HG02588 (cell line): Measurements from ENCODE around the gene RGS17.

Source experiments
- ATAC-seq: cut with Tn5 transposase; IDR thresholded peaks from one replicate; pipeline ENCODE4 v1.9.1; 2021; ENCODE audit warnings: mild to moderate bottlenecking, moderate library complexity; ENCODE audit not compliant: unreplicated experiment

Gene RGS17

DNA sequence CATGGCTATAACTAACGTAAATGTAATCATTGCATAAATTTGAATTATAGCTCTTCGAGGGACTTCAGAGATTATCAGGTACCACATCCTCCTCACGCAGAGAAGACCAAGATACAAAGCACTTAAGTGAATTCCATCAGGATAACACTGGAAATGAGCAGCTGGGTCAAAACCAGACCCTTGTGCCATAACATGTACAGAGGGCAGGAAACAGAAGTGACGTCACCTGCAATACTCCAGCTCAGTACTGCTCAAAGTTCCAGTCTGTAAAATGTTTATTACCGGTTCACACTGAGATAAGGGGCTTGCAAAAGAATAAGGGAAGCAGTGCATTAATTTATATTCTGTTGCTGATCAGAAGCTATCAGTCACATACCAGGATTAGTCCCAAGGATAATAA lies 45.8 kb downstream of the RGS17 start:
- ATAC-seq, result no peak

- no peak for ATAC-seq
Measured at GRCh38 chr6:153084393-153084792, 46.7 kb downstream of the RGS17 start.

DNA sequence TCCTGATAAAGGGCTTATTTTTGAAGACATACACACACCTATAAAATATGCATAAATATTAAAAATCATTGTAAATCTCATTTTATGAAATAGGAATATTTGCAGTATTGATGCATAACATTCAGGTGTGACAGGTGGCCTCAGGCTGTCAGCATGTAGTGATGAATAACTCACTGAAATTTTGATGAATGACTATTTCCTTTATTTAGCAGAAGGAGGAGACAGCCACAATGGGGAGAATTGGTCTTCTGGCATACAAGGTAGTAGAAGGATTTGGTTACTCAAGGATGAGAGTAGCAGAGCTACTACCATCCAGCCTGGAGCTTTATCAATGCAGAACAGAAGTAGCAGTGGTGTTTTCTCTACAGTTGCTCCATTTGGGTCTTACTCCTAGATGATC lies 47.2 kb downstream of the RGS17 start:
- ATAC-seq, result no peak

- ATAC-seq, result no peak
Measured at GRCh38 chr6:153081914-153082313, 49.2 kb downstream of the RGS17 start.

- no peak for ATAC-seq
Measured at GRCh38 chr6:153076431-153076830, 54.7 kb downstream of the RGS17 start.

GRCh38 chr6:153074761-153075160 lies 56.3 kb downstream of the RGS17 start:
- ATAC-seq, result no peak

- ATAC-seq, result no peak
Measured at GRCh38 chr6:153073841-153074240, 57.2 kb downstream of the RGS17 start.

DNA sequence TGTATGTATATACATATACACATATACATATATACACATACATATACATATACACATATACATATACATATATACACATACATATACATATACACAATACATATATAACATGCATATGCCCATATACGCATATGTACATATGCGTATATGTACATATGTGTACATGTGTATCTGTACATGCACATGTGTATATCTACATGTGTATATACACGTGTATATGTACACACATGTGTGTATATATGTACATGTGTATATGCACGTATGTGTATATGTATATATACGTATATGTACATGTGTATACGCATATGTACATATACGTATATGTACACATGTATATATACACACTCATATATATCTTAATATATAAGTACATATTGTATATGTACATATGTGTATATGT lies 60.3 kb downstream of the RGS17 start:
- ATAC-seq, result no peak

GRCh38 chr6:153069897-153070296 lies 61.2 kb downstream of the RGS17 start:
- ATAC-seq, result no peak

GRCh38 chr6:153065222-153065621 lies 65.9 kb downstream of the RGS17 start:
- ATAC-seq, result no peak

DNA sequence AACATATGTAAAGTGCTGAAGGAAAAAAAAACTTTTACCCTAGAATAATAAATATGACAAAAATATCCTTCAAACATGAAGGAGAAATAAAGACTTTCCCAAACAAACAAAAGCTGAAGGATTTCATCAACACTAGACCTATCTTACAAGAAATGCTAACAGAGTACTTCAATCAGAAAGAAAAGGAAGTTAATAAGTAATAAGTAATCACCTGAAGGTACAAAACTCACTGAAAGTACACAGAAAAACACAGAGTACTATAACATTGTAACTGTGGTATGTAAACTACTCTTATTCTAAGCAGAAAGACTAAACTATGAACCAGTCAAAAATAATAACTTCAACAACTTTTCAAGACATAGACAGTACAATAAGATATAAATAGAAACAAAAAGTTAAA lies 67.1 kb downstream of the RGS17 start:
- ATAC-seq, result no peak

DNA sequence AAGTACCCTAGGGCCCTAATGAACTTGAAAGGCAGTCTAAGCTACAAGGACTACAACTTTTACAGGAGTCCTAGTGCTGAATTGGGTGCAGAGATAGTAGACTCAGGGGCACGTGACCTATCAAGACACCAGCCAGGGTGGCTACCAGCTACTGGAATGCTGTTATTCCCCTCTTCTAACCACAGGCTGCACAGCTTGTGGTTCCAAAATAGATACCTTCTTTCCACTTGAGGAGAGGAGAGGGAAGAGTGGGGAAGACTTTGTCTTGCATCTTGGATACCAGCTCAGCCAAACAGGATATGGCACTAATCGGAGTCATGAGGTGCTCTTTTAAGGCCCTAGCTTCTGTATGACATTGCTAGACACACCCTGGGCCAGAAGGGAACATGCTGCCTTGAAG lies 68.6 kb downstream of the RGS17 start:
- ATAC-seq, result no peak

- ATAC-seq, result no peak
Measured at GRCh38 chr6:153059757-153060156, 71.3 kb downstream of the RGS17 start.

DNA sequence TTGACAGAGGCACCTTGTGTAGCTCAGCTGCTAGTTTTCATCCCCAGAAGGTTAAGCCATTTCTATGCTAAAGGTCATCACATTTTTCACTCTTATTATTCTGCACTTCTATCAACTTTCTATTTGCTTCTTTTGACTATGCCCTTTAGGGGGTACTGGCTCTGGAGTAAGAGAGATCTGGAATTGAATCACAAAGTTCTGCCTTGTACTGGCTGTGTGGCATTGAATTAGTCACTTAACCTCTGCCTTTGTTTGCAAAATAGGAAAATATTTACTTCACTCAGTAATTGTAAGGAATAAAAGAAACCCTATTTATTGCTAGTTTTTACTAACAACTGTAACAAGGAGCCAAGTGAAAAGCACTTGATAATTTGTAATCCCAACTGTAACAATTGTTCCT lies 71.8 kb downstream of the RGS17 start:
- ATAC-seq, result no peak

DNA sequence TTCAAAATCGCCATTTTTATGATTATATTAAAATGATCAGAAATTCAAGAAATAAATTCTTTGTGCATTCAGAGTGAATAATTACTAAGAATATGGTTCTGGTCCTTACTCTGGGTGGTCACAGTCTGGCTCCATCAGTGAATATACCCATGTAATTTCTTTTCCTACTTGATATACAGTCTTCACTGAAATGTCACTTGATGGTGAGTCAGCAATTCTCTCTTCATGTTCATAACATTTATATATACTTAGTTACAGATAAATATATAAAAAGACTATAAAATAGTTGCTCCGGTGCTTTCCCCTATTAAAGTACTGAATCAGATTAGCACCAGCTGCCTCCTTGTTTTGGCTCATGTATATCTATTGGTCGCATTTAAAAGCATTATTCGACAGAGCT lies 72.2 kb downstream of the RGS17 start:
- ATAC-seq, result no peak

DNA sequence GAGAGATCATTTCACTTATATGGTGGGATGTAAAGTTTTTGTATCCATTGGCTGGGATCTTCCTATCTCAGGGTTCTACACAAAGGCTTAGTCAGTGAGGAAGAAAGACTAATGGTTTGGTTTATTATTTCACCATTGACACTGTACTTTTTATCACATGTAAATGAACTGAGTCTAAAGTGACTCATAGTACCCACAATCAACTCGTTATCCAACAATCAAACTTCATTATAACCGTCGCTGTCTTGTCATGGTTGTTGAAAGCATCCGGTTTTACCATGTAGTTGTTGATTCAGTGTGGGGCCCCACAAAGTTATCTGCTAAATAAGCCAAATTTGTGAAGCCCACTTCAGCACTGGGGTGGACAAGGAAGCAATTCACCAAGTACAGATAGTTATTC lies 72.8 kb downstream of the RGS17 start:
- no peak for ATAC-seq

DNA sequence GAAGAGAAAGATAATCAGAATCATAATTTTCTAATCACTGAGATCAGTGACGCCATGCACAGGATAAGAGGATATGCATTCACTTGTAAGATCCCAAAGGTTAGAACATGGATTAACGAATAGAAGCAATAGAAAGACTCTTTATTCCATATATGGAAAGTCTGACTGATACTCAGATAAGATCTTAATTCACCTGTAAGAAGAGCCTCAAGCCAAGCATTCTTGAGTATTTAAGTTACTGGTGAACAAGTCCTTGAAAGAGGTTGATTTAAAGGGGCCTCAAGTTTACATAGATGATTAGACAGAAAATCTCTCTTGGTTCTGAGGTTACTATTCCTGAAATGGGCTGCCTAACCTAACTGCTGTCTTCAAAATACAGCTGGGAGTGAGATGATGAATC lies 74.8 kb downstream of the RGS17 start:
- no peak for ATAC-seq

DNA sequence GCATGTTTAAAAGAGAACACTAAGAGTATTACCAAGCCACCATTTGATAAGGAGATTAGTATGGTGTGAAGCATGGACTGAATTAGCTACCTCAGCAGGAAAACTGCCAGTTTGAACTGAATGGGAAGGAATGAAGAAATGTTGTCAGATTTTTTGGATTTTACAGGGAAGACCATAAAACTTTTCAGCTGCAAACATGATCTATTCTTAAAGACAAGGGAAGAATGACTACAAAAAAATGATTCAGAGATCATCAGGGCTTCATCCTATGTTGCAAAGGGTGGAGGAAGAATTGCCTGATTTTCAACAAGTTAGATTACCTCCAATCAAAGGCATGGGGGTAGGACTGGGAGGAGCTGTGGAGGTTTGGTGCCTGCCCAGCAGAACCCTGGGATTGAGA lies 79.3 kb downstream of the RGS17 start:
- no peak for ATAC-seq

DNA sequence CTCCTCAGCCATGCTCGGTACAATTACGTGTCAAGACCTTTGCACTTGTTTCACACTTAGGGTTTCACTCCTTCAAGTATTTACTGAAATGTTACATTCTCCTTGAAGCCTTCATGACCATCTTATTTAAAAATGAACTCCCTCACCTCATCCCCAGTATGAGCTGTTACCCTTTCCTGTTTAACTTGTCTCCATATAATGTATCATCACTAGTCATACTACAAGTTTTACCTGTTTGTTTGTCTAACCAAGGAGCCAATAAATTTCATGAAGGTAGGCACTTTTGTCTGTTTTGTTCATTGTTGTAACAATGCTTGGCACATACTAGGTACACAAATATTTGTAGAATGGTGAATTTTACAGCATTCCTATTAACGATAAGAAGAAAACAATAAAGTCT lies 82.5 kb downstream of the RGS17 start:
- no peak for ATAC-seq

DNA sequence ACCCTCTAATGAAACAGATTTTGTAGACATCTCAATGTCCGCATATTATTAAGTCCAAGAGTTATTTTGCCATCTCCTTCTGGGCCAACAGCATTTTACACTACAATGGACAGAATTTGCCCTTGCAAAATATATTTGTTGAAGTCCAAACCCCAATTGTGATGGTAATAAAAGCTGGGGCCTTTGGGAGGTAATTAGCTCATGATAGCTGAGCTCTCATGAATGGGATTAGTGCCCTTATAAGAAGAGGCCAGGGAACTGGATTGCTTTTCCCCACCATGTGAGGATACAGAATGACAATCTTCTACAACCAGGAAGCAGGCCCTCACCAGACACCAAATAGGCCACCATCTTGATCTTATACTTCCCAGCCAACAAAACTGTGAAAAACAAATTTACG lies 83.7 kb downstream of the RGS17 start:
- ATAC-seq, result no peak

- ATAC-seq, result no peak
Measured at GRCh38 chr6:153045271-153045670, 85.8 kb downstream of the RGS17 start.

DNA sequence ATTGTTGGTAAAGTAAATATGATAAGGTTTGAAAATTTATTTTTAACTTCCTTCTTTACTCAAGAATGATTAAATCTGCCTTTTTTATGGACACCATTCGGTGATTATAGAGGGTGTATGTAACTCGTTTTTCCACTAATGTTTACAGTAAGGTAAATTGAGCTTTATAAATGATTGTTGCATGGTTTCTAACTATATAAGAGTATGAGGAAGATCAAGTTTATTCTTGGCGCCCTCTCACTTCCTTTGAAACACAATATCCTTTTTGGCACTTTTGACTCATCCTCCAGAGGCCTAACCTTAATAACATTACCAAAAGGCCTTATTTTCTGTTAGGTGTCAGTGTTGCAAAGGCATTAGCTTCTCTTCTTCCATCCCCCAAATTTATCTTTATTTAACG lies 86.8 kb downstream of the RGS17 start:
- ATAC-seq, result no peak

- ATAC-seq, result no peak
Measured at GRCh38 chr6:153043719-153044118, 87.4 kb downstream of the RGS17 start.
